ENCODE results near the gene ELANE.
"Not testable (repeated sequence)": the region's sequence is repeated elsewhere in the genome, so short reads cannot be mapped to it uniquely, and the experiment has no call there.

The ELANE gene

DNA sequence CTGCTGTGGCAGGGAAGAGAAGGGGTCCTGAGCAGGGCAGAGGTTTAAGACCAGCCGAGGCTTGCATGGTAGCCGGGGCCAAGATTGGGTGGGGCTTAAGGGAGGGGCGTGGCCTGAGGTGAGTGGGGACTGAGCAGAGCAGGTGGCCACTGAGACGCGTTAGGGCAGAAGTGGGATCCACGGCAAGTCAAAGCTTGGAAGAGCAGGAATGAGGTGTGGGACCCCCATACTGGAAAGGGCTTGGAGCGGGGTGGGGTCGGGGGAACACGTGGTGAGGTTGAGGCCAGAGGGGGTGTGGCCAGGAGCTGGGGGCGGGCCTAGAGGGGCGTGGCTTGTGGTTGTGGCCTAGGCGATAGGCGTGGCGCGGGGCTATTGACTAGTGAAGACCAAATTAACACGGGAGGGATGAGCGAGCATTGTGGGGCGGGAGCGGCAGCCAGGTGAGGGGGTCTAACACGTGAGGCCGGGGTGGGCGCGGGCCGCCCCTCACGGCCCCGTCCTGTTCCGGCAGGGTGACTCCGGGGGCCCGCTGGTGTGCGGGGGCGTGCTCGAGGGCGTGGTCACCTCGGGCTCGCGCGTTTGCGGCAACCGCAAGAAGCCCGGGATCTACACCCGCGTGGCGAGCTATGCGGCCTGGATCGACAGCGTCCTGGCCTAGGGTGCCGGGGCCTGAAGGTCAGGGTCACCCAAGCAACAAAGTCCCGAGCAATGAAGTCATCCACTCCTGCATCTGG lies 10.6 kb downstream of the ELANE start:
- DNase-seq (ENCODE audit: low read depth in 2 of 2), result peak; percentile 45 to 59

DNA sequence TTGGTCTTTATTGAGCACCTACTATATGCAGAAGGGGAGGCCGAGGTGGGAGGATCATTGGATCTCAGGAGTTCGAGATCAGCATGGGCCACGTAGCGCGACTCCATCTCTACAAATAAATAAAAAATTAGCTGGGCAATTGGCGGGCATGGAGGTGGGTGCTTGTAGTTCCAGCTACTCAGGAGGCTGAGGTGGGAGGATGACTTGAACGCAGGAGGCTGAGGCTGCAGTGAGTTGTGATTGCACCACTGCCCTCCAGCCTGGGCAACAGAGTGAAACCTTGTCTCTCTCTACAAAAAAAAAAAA lies 11.2 kb downstream of the ELANE start:
- no peak for DNase-seq (ENCODE audit: low read depth in 2 of 2)

DNA sequence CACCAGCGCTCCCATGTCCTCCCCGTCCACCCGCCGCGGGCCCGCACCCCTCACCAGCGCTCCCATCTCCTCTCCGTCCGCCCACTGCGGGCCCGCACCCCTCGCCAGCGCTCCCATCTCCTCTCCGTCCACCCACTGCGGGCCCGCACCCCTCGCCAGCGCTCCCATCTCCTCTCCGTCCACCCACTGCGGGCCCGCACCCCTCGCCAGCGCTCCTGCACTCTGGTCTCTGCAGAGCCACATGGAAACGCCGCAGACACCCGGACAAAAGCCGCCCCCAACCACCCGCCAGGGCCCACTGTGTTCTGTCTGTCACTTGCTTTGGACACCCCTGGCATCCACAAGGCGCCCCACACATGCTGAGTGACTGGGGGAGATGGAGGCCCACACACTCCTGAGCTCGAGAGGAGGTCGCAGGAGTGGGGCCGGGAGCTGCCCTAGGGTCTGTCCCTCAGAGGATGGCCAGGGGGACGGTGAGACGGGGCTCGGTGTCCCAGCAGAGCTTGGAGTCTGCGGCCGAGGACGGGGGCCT lies 14.7 kb downstream of the ELANE start:
- no peak for DNase-seq (ENCODE audit: low read depth in 2 of 2)

DNA sequence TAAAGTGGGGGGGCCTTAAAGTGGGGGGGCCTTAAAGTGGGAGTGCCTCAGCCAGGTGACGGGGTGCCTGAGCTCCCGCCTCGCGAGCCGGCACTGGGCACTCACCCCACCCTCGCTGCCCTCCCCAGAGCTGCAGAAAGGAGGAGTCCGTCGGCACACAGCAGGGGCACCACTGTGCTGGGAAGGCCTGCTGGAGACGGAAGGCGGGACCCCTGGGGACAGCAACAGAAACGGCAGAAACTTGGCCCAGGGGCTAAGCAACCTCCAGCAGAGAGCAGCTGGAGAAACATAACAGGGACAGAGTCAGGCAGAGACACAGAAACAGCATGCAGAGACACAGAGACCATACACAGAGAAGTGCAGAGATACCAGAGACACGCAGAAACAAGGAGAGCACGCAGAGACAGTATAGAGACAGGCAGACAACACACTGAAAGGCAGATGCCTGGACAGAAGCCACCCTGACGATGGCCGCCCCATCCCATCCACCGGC lies 15.2 kb downstream of the ELANE start:
- DNase-seq (ENCODE audit: low read depth in 2 of 2), result no peak

DNA sequence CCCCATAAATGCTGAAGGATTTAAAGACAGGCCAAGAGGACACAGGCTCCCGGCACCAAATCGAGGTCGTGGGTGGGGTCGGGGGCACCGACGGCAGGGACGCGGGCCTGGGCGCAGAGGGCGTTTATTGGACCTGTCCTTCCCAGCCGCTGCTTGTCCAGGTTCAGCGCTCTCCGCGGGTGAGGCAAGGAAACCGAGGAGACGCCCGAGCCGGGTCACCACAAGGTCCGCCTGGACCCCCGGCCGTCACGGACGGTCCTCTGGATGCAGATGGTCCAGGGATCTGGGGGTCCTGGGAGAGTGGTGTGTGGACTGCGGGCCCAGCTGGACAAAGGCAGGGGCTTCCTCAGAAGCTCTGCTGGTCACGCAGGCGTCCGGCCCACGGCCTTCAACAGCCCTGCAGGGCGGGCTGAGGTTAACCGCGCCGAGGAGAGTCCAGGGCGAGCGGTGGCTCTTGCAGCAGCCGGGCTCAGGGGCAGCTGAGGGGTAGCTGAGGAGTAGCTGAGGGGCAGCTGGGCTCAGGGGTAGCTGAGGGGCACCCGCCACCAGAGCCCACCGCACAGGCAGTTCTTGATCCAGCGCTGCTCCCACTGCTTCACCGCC lies 15.9 kb downstream of the ELANE start:
- no peak for DNase-seq (ENCODE audit: low read depth in 2 of 2)

DNA sequence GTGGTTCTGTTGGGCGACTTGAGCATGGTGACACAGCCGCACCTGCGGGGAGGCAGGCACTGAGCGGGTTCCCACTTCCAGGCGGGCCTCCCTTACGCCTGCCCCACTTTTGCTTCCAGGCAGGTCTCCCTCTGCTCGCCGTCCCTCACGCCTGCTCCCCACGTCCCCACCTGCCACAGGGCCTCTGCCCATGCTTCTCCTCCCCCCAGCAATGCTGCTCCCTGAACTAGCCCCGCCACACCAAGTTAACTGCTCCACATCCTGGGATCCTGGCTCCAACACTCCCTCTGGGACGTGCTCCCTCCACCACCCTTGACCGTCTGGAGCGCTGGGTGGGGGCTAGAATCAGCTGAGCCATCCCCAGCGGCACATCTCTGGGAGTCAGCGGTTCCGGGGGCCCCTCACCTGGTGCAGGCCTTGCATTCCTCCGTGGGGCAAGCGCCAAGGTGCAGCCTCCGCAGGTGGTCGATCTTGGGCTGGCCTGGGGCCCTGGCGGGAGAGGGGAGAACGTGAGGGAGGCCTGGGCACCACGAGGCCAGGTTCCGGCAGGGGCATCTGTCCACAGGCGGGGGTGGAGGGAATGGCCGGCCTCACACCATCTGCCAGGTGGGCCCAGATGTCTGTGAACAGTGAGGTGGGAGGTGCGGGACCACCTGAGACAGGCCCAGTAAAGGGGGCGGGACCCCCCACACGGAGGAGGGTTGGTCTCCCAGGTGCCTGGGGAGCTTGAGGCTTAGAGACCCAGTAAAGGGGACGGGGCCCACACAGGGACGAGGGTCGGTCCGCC lies 16.5 kb downstream of the ELANE start:
- no peak for DNase-seq (ENCODE audit: low read depth in 2 of 2)

DNA sequence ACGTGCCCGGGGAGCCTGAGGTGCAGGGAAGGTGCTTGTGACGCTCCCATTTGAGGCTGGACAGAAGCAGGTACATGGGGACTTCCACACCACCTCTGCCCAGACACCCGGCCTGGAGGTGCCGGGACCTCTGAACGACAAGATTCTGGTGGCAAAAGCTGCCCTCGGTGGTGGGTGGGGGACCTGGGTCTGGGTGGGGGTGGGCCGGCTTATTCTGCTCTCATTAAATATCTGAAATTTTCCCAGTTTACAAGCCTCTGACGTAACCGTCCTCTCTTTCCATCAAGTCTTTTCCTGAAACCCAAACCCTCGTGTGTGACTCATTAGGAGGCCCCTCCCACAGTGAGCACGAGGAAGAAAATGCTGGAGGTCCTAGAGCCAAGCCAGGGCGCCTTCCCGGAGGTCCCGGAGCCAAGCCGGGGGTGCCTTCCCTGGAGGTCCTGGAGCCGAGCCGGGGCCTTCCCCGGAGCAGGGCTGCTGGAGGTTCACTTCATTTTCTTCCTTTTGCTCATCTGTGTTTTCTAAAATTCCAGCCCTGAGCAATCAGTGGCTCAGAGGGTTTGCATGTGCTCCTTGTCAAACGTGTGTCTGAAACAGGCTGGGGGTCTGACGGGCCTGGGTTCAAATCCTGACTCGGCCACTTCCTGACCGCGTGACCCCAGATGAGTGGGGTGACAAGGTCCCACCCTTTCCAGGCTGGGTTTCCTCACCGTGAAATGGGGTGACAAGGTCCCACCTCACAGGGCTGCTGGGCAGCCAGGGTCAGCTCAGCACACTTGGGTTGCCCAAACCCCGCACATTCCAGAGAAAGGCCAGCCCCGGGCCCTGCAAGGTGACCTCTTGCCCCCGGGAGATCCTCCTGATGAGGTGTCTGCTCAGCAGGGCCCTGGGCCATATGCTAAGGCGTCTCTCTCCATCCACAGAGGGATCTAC lies 17.4 kb downstream of the ELANE start:
- no peak for DNase-seq (ENCODE audit: low read depth in 2 of 2)

DNA sequence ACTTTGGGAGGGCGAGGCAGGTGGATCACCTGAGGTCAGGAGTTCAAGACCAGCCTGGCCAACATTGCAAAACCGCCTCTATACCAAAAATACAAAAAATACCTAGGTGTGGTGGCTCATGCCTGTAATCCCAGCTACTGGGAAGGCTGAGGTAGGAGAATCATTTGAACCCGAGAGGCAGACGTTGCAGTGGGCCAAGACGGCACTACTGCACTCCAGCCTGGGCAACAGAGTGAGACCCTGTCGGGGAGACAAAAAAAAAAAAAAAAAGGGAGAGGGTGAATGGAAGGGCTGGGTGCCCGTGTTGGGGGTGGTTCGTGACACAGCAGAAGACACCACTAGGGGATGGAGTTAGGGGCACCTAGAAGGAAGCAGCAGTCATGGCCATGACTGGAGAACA lies 18.2 kb downstream of the ELANE start:
- no peak for DNase-seq (ENCODE audit: low read depth in 2 of 2)

DNA sequence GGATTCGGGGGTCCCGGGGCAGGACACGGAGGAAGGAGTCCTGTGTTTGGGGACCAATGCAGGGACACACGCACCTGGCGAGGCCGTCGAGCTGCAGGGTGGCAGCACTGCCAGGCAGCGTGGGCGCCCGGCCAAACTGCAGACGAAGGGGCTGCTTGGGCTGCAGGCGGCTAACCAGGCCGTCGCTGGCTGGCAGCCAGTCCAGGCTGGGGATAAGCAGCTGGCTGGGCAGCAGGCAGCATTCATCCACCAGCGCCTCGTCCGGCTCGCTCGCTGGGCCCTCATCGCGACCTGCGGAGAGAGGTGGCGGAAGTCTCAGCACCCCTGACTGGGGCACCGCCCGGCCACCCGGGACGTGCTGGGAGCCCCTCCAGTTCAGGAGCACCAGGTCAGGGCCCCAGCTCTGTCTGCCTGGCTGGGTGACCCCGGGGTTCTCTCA lies 18.9 kb downstream of the ELANE start:
- DNase-seq (ENCODE audit: low read depth in 2 of 2), result no peak

DNA sequence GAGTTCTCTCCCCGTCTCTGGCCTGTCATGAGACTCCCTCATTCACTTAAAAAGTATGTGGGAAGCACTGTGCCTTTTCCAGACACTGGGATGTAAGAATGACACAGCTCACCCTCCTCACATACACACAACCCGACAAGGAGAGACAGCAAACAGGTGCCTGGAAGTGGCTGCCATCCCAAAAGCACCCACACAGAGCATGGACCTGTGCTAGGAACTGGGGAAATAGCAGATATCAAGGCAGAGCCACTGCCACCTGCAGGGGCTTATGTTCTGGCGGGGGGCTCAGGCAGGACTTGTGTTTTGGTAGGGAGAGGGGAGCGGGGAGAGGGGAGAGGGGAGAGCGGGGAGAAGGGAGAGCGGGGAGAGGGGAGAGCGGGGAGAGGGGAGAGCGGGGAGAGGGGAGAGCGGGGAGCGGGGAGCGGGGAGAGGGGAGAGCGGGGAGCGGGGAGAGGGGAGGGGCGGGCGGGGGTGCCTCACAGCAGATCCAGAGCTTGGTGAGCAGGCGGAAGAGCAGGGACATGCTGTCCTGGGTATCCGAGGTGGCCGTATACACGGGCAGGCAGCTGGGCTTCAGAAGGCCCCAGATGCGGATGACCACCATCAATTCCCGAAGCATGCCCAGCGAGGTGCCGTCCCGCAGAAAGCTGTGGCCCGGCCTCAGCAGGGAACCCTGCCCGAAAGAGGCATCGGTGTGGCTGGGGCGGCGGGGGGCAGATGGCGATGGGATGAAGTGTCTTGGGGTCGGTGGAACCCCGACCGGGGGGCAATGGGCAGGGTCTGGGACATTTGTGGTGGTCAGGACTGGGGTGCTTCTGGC lies 19.6 kb downstream of the ELANE start:
- DNase-seq (ENCODE audit: low read depth in 2 of 2), result no peak

DNA sequence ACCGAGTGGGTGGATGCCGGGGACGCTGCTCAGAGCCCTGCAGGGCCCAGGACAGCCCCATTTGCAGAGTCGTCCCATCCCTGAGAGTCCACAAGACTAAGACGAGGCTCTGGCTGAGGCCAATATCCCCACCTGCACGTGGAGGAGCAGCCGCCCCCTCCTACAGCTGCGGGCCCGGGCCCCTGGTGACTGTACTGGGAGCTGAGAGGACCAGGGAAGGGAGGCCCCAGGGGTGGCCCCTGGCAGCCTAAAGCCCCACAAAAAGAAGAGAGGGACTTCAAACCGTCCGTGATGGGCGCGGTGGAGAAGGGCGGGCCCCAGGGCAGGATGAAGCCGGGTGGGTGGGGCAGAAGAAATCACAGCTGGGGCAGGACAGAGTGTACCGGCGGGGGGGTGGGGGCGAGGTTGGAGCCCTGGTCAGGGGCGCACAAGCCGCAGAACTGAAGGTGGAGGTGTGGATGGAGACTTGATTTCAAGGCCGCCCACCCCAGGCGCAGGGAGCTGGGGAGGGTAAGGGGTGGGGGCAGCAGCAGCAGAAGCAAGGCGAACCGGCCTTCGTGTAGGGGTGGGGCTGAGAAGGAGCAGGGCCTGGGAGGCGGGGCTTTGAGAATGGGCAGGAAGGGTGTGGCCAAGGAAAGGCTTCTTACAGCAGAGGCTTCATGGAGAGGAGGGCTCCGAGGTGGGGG lies 20.3 kb downstream of the ELANE start:
- peak; percentile 32 to 67 for DNase-seq (ENCODE audit: low read depth in 2 of 2)

DNA sequence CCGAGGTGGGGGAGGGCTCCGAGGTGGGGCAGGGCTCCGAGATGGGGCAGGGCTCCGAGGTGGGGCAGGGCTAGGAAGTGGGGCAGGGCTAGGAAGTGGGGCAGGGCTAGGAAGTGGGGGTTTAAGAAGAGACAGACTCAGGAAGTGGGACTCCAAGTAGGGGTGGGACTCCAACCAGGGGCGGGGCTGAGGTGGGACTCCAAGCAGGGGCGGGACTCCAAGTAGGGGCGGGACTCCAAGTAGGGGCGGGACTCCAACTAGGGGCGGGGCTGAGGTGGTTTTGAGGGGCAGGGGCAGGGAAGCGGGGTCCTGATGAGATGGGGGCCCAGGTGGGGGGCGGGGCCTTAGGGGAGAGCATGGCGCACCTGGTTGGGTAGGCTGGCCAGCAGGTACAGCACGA lies 21.0 kb downstream of the ELANE start:
- peak in 1 of 2 donors; percentile 49 for DNase-seq (ENCODE audit: low read depth in 2 of 2)

DNA sequence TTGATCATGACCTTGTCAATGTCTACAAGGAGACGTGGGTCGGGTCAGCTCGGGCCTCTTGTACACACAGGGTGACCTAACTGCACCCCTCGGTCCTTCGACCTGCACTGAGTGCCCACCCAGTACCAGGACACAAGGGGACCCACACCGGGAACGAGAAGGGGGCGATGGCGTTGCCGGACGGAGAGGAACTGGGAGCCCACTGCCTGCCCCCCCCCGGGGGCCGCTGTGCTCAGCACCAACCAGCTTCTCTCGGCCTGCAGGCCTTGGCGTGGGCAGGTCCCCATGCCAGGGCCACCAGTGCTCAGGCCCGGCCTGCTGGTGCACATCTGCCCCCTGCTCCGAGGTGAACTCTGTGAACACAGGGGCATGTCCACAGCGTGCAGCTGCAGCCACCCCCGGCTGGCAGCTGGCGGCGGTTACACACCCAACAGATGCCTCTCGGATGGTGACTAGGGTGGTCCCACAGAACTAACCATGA lies 21.5 kb downstream of the ELANE start:
- no peak for DNase-seq (ENCODE audit: low read depth in 2 of 2)

DNA sequence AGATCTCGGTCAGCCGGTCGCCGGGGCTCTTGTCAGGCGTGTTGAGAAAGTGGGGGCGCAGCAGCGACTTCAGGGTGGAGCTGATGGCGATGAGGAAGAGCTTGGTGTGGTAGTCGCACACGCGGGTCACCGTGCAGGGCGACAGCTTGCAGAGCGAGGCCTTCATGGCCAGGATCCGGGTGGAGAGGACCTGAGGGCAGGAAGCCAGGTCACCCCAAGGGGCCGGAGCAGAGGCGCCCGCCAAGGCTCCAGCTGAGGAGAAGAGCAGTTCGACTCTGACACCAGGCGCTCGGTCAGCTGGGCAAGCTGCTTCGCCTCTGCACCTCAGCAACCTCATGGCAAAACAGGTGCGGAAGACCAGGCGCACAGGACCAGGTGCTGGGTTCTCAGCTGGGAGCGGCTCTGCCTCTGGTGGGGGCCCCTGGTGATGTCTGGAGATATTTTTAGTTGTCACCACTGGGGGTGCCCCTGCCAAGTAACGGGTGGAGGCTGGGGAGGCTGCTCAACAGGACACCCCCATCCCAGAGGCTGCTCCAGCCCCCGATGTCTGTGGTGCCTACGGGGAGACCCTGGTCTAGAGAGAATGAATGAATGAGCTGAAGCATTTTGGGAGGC lies 23.3 kb downstream of the ELANE start:
- no peak for DNase-seq (ENCODE audit: low read depth in 2 of 2)

DNA sequence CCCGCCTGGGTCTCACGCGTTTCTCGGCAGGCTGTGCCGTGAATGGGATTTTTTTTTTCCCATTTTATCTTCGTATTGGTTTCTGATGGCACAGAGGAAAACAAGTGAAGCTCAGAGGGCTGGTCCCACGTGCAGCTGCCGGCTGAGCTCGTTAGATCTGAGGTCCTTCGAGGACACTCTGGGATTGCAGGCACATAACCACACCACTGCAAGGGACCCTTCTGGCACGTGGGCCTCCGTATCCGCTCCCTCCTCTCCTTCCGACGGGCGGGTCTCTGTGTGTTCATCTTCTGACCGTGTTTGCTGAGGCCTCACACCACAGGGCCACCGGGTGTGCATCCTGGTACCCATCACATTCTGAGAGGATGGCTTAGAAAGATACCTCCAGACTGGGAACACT lies 24.0 kb downstream of the ELANE start:
- no peak for DNase-seq (ENCODE audit: low read depth in 2 of 2)

DNA sequence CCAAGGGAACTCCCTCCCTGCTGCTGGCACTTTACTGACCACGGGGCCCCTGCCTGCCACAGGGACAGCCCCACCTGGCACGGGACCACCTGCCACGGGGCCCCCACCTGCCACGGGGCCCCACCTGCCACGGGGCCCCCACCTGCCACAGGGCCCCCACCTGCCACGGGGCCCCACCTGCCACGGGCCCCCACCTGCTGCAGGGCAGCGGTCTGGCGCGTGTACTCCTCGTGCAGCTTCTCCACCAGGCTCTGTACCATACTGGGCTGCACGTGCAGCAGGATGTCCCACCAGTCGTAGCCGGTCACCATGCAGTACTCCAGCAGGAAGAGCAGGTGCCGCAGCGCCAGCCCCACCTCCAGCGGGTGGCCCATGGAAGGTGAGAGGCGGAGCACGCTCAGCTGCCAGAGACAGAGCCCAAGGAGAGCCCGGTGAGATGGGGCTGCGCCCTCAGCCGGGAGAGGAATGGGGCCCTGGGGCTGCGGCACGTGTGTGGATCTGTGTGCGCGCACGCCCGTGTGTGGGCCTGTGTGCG lies 24.7 kb downstream of the ELANE start:
- DNase-seq (ENCODE audit: low read depth in 2 of 2), result no peak

DNA sequence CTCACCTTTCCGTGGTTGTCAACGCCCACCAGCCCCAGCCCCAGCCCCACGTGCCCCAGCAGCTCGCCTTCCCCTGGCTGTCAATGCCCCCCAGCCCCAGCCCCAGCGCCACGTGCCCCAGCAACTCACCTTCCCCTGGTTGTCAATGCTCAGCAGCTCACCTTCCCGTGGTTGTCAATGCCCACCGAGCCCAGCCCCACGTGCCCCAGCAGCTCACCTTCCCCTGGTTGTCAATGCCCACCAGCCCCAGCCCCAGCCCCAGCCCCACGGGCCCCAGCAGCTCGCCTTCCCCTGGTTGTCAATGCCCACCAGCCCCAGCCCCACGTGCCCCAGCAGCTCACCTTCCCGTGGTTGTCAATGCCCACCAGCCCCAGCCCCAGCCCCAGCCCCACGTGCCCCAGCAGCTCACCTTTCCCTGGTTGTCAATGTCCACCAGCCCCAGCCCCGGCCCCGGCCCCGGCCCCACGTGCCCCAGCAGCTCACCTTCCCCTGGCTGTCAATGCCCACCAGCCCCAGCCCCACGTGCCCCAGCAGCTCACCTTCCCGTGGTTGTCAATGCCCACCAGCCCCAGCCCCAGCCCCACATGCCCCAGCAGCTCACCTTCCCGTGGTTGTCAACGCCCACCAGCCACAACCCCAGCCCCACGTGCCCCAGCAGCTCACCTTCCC lies 26.0 kb downstream of the ELANE start:
- DNase-seq (ENCODE audit: low read depth in 2 of 2), result not testable (repeated sequence)

DNA sequence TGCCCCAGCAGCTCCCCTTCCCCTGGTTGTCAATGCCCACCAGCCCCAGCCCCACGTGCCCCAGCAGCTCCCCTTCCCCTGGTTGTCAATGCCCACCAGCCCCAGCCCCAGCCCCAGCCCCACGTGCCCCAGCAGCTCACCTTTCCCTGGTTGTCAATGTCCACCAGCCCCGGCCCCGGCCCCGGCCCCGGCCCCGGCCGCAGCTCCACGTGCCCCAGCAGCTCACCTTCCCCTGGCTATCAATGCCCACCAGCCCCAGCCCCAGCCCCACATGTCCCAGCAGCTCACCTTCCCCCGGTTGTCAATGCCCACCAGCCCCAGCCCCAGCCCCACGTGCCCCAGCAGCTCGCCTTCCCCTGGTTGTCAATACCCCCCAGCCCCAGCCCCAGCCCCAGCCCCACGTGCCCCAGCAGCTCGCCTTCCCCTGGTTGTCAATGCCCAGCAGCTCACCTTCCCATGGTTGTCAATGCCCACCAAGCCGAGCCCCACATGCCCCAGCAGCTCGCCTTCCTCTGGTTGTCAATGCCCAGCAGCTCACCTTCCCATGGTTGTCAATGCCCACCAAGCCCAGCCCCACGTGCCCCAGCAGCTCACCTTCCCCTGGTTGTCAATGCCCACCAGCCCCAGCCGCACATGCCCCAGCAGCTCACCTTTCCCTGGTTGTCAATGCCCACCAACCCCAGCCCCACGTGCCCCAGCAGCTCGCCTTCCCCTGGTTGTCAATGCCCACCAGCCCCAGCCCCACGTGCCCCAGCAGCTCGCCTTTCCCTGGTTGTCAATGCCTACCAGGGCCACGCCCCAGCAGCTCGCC lies 26.9 kb downstream of the ELANE start:
- not testable (repeated sequence) for DNase-seq (ENCODE audit: low read depth in 2 of 2)
